Activated naive CD4-positive, alpha-beta T cell treated with anti-CD3 and anti-CD28 coated beads, Interleukin-2, amount 50 U/mL, for 72 hours (primary cell): ENCODE measurements around the gene MINDY4. TPM values are rescaled to one million over a fixed set of nuclear protein-coding genes. Genes with fewer than 3 reads are reported as not detected.

ENCODE experiments used
- ATAC-seq, 2 donors: fragments of 150-1000 bp; cut with Tn5 transposase; 2 replicates each; pipeline ENCODE4 v1.10.0; 2021; ENCODE audit warnings: mild to moderate bottlenecking in 2 of 2, moderate library complexity in 2 of 2
- DNase-seq, 2 donors: peaks; one replicate each; pipeline ENCODE4 v3.0.0; 2021 to 2022; ENCODE audit warnings: low spot score in 2 of 2
- H3K27ac Mint-ChIP-seq, 2 donors: one replicate each; pipeline ENCODE4 v1.8.0; 2022; ENCODE audit warnings: mild to moderate bottlenecking in 2 of 2, mixed read lengths in 2 of 2
- H3K36me3 Mint-ChIP-seq, 2 donors: one replicate each; pipeline ENCODE4 v1.8.0; 2022; ENCODE audit warnings: mixed read lengths in 2 of 2
- H3K9me3 Mint-ChIP-seq, 2 donors: one replicate each; pipeline ENCODE4 v1.8.0; 2022; ENCODE audit warnings: mixed read lengths in 2 of 2
- total RNA-seq, 2 donors: library from RNA; stranded (reverse); gene quantifications; one replicate each; pipeline ENCODE4 v1.2.3, GENCODE V29; 2022

The MINDY4 gene
- total RNA-seq, 2 donors from 2014 or later: 0.32 to 1.9 TPM

DNA sequence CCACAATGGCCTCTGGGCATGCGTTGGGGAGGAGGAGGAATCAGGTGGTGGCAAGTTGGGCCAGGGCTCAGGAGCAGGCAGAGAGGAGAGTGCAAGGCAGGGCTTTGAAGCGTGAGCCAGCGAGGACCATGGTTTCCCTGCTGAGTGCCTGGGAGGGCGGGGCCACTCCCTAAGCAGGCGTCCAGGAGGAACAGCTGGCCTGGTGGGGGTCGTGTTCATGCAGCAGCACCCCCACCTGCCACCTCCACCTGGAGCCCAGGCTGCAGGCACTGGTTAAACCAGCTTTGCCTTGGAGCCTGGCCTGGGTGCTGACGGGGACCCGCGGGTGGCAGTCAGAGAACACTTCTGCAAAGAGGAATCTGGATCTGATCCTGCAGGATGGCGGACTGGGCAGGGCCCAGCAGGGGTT lies 116.3 kb downstream of the MINDY4 start:
- H3K36me3 Mint-ChIP-seq: peaks cover 0 to 6% of the 10 kb centered on the region in 2 donors
- no peak overlapping the region for H3K27ac Mint-ChIP-seq
- DNase-seq: no peak
- no peak for ATAC-seq
- peaks cover 0 to 9% of the 10 kb centered on the region in 2 donors for H3K9me3 Mint-ChIP-seq

DNA sequence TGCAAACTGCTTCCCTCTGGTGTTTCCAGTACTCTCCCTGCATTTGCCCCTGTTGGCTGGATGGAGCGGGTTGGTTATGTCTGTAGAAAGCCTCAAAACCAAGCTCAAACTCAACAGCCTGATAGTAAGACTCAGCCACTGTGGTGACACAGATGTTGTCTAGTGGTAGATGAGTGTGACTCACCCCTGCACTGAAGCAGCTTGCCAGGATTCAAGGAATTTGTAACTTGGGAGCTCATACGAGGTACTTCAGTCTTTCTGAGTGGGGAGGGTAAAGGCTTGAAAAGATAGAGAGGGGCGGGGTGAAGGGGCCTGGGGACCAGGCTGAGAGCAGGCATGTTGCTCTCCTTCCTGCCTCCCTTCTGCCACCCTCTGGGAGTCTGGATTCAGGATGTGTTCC lies 117.5 kb downstream of the MINDY4 start:
- Mint-ChIP-seq H3K9me3 (peaks cover 0 to 9% of the 10 kb centered on the region in 2 donors), H3K36me3 (peaks cover 0 to 6% of the 10 kb centered on the region in 2 donors), H3K27ac (no peak overlapping the region)
- ATAC-seq (no peak), DNase-seq (no peak)

DNA sequence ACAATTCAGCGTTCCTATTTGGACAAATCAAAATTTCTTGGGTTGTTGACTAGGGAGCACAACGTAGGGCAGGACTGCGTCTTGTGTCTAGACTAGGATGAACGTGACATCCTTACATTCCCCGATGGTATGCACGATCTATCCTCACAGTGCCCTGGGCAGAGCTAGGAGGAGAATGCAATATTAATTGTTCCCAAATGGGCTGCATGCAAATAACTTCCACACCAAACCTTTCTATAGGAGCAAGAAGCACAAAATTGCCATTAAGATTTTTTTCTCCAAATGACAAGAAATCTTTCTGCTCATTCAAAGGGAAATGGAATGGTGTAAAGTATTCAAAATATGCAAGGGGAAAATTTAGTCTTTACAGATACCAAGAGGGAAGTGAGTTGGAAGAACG lies 119.0 kb downstream of the MINDY4 start:
- DNase-seq: no peak
- Mint-ChIP-seq H3K27ac (no peak overlapping the region), H3K9me3 (peaks cover 0 to 9% of the 10 kb centered on the region in 2 donors), H3K36me3 (peaks cover 0 to 6% of the 10 kb centered on the region in 2 donors)
- ATAC-seq: no peak

DNA sequence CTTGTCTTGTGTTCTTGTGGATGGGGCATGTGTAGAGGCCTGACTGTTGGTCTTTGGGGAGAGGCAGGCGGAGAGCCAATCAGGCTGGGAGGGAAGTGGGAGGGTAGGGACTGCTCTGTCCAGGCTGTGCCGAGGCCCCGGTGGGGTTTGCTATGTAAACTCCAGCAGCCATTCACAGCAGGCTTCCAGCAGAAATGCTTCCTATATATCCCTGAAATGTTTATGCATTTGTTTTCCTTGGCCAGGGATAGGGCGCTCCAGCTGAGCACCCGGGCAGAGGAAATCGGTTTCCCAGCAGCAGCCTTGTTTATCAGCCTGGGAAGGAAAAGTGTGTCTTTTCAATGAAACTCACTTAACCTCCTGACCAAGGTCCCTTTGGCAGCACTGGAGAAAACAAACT lies 122.1 kb downstream of the MINDY4 start:
- ATAC-seq (no peak), DNase-seq (no peak)
- H3K9me3 Mint-ChIP-seq: peaks cover 0 to 9% of the 10 kb centered on the region in 2 donors

DNA sequence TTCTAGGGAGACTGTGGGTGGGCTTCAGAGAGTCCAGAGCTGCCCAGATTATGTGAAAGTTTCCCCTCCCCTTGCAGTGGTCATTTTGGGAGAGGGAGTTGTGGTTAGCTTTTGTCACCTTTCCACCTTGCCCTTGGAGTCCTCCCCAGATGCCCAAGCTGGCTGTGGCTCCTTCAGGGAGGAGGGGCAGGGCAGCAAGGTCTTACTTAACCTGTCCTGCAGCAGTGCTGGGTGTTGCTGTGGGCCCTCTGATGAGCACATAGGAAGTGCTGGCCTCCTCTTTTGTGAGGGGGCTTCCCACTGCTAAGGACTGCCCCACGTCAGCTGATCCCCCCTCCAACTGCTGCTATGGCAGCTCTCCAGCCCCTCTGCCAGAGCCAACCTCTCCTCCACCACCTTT lies 122.8 kb downstream of the MINDY4 start:
- Mint-ChIP-seq H3K27ac (no peak overlapping the region), H3K36me3 (peaks cover 0 to 6% of the 10 kb centered on the region in 2 donors), H3K9me3 (peaks cover 0 to 9% of the 10 kb centered on the region in 2 donors)
- ATAC-seq (no peak), DNase-seq (no peak)

More for the DNA sequence above, 122.1 kb downstream of the MINDY4 start:
- Mint-ChIP-seq H3K27ac (no peak overlapping the region), H3K36me3 (peaks cover 0 to 6% of the 10 kb centered on the region in 2 donors)

DNA sequence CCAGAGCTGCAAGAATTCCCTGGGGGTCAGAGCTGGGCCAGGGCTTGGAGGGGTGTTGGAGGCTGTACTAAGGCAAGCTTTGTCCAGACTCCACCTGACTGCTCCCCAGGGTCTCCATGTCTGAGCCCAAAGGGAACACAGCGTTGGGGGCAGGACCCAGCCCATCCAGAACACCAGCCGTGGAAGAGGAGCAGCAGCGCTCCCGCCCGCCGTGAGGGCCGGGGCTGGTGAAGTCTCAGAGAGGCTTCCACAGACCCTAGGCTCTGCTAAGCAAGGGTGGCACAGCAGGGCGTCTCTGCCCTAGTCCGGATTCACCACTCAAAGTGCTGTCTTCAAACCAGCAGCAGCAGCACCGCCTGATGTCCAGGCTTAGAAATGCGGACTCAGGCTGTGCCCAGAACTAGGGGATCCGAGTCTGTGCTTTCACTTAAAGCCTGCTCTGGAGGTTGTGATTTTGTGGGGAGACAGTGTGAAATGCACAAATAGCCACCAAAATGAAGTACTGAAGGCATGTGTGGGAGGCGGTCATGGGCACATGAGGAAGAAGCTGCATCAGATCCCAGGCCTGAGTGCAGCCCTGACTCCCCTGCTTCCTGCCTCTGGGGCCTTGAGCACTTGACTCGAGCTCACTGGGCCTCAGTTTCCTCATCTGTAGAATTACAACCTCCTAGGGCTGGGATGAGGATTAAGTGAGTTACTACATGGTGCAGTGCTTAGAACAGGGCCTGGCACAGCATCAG lies 123.8 kb downstream of the MINDY4 start:
- peaks cover 0 to 8% of the 10 kb centered on the region in 2 donors for H3K9me3 Mint-ChIP-seq
- H3K27ac Mint-ChIP-seq: no peak overlapping the region
- ATAC-seq: no peak
- DNase-seq: no peak
- H3K36me3 Mint-ChIP-seq: peaks cover 0 to 5% of the 10 kb centered on the region in 2 donors

DNA sequence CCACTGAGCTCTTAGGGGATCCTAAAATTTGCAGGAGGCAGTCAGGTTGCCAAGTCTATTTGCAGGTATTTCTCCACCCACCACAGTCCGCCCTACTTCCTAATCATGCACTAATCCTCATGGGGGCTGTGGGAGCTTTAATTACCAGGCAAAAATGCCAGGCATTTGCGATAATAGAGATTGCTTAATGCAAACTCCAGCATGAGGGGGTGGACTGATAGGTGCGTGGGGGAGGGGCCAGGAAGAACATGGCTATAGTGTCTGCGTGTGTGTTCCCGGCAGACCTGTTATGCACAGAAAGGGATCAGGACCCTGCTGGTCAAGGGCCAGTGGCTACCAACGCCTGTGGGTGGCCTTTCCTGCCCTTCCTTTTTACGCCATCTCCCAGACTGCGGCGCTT lies 124.8 kb downstream of the MINDY4 start:
- peaks cover 0 to 3% of the 10 kb centered on the region in 2 donors for H3K9me3 Mint-ChIP-seq
- DNase-seq (no peak), ATAC-seq (no peak)
- H3K36me3 Mint-ChIP-seq: no peaks in the 10 kb centered on the region
- no peak overlapping the region for H3K27ac Mint-ChIP-seq

DNA sequence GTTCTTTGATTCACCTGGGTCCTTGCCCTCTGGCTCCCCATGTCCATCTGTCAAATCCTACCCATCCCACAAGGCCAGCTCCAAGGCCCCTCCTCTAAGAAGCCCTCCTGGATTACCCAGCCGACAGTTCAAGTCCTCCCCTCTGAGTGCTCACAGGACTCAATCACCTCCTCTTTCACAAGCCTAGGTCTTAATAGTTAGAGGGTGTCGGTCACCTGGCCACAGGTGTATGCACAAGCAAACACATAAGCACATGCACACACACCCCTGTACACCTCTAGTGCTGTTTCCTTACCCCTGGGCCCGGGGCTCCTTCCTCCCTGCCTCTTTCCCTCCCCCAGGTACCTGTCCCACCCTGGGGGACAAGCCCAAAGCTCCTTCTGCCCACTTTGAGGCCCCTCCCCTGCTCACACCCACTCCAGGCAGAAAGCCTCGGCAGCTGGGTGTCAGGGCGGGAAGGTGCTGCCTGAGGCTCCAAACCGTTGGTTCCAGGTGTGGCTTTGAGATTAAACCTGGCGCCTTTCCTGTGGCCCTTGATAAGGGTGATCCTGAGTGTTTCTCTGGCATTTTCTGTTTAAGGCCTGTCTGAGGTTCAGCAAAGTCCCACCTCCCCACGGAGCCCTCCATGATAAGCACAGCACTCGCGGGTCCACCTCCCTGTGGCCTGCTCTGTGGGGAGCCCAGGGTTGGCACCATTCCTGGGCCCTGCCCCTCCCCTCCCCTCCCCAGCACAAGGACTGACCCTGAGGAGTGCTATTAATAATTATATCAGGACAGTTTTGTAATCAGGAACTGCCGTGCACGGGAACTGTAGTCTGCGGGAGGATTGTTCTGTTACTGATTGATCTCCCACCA lies 125.8 kb downstream of the MINDY4 start:
- no peak for DNase-seq
- ATAC-seq: no peak
- no peak overlapping the region for H3K27ac Mint-ChIP-seq
- no peaks in the 10 kb centered on the region for H3K36me3 Mint-ChIP-seq
- no peaks in the 10 kb centered on the region for H3K9me3 Mint-ChIP-seq

DNA sequence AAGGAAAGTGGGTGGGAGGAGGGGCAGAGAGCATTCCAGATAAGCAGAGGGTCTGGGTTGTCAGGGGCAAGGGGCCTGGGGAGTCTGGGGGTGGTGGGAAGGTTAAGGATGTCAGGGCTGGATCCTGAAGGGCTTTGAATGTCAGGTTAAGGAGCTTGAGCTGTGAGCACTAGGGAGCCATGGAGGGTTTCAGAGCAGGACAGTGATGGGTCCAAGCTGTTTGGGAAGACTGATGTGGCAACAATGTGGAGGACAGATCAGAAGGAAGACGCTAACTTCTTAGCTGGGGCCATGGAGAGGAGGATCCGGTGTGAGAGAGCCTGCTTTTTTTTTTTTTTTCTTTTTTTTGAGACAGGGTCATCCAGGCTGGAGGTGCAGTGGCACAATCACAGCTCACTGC lies 126.6 kb downstream of the MINDY4 start:
- Mint-ChIP-seq H3K36me3 (no peaks in the 10 kb centered on the region), H3K9me3 (no peaks in the 10 kb centered on the region), H3K27ac (no peak overlapping the region)
- no peak for ATAC-seq
- no peak for DNase-seq

DNA sequence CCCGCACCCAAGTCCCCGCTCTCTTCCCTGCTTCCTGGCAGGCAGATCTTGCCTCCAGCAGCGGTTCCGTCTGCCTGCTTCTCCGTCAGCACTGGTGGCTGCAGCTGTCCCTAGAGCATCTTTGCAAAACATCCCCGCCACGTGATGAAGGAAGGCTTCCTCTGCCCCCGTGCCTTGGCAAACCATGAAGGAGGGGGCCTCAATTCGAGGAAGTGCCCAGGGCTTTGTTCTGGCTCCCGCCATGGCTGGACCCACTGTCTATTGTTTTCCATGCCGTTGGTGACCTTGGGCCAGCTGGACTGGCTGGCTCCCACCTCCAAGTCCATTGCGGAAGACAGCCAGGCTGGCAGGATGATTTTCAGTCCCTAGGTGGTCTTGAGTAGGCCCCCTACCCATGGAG lies 127.2 kb downstream of the MINDY4 start:
- DNase-seq: no peak
- H3K27ac Mint-ChIP-seq: no peak overlapping the region
- H3K9me3 Mint-ChIP-seq: no peaks in the 10 kb centered on the region
- no peaks in the 10 kb centered on the region for H3K36me3 Mint-ChIP-seq
- no peak for ATAC-seq

DNA sequence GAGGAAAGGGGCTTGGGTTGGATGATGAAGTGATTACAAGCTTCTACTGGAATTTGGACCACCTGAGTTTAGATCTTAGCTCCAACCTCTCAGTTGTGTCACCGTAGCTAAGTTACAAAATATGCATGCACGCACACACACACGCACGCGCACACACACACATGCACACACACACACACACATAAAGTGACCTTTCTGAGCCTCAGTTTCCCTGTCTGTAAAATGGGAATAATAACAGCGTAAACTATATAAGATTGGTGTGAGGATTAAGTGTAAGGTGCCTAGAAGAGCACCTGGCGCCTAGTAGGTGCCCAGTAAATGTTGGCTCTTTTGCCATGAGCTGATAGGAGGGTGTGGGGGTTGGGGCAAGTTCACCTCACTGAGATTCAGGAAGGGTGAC lies 127.8 kb downstream of the MINDY4 start:
- H3K36me3 Mint-ChIP-seq: no peaks in the 10 kb centered on the region
- no peak for DNase-seq
- H3K9me3 Mint-ChIP-seq: no peaks in the 10 kb centered on the region
- H3K27ac Mint-ChIP-seq: no peak overlapping the region
- no peak for ATAC-seq

DNA sequence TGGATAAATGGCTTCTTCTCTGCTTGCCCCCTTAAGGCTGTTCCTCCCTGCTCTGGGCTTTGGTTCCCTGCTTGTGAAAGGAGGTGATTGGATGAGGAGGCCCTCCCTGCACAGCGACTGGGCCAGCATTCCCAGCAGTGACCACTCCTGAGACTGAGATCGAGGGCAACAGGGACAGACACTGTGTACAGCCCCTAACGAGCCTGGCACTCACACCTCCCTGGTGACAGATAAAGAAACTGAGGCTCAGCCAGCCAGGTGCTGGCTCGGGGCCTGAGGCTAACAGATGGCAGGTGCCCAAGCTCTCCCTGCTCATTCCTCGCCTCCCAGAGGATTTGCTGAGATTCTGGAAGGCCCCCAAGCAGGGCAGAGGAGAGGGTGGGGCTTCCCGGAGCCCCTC lies 128.4 kb downstream of the MINDY4 start:
- no peak overlapping the region for H3K27ac Mint-ChIP-seq
- DNase-seq: no peak
- ATAC-seq: no peak
- H3K36me3 Mint-ChIP-seq: no peaks in the 10 kb centered on the region
- H3K9me3 Mint-ChIP-seq: no peaks in the 10 kb centered on the region

DNA sequence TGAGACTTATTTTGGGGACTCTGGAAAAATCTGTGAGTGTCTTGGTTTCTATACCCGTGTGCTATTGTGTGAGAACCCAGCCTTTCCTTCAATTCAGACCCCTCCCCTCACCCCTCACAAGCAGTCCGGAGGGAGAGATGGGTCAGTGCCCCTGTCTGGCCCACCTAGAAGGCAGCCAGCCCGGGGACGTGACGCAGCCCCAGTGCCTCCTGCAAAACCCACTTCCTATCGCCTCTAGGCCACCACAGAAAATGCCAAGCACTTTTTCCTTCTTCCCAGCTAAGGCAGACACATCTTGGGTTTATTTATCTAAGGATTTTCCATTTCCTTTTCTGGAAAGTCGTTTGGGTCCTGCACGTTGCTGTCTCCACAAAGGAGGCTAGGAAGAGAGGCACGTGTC lies 128.8 kb downstream of the MINDY4 start:
- DNase-seq: no peak
- Mint-ChIP-seq H3K27ac (no peak overlapping the region), H3K9me3 (no peaks in the 10 kb centered on the region), H3K36me3 (no peaks in the 10 kb centered on the region)
- no peak for ATAC-seq

DNA sequence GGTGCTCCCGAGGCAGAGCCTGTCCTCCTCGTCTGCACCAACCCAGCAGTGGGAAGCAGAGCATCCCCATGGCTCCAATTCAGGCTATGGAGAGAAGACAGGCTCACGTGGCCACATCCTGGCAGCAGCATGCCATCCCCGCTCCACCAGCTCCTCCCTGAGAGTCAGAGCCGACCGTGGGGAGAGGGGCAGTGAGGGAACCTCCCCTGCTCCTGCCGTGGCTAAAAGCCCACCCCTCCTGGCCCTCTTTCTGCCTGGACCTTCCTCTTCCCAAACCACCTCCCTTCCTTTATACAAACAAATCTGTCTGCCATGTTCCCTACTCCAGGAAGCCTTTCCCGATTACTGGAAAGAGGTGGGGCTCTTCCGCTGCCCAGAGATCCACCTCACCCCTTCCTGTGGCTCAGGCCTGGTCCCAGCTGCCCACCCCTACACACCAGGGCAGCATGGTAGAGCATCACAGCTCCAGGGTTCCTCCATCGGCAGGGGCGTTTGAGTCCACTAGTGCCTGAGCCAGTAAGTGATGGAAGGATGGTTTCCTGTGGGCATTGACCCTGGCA lies 129.7 kb downstream of the MINDY4 start:
- H3K27ac Mint-ChIP-seq: no peak overlapping the region
- DNase-seq: no peak
- no peak for ATAC-seq
- no peaks in the 10 kb centered on the region for H3K36me3 Mint-ChIP-seq
- H3K9me3 Mint-ChIP-seq: no peaks in the 10 kb centered on the region

DNA sequence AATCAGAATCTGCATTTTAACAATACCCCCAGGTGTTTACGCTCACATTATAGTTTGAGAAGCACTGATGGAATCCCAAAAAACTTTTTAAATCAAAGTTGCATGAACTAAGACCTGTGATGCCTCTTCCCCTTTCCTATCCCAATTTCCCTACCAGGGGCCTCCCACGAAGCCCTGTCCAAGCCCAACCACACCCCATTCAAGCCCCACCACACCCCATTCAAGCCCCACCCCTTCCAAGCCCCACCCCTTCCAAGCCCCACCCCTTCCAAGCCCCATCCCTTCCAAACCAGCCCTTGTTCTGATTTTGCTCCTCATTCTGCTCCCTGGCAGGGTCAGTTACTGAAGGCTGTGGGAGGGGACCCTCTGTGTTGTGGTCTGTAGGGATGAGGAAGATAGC lies 130.6 kb downstream of the MINDY4 start:
- Mint-ChIP-seq H3K9me3 (no peaks in the 10 kb centered on the region), H3K27ac (no peak overlapping the region), H3K36me3 (no peaks in the 10 kb centered on the region)
- no peak for ATAC-seq
- DNase-seq: no peak

DNA sequence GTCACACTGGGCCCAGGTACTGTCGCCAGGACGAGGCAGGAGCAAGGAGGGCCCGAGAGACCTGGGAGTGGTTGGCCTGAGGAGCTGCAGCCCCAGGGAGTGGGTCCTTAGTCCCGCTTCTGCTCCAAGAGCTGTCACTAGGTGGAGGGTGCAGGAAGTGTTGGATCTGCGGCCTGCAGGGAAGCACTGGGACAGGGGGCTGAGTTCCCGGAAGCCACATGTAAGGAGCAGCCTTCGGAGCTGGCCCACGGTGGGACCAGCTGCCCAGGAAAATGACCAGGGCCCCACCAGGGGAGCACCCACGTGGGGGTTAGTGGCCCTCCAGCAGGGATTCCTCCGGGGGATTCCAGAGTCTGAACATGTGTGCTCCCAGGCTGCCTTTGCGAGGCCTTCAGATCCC lies 131.2 kb downstream of the MINDY4 start:
- H3K27ac Mint-ChIP-seq: no peak overlapping the region
- H3K9me3 Mint-ChIP-seq: no peaks in the 10 kb centered on the region
- no peak for ATAC-seq
- no peak for DNase-seq
- no peaks in the 10 kb centered on the region for H3K36me3 Mint-ChIP-seq

DNA sequence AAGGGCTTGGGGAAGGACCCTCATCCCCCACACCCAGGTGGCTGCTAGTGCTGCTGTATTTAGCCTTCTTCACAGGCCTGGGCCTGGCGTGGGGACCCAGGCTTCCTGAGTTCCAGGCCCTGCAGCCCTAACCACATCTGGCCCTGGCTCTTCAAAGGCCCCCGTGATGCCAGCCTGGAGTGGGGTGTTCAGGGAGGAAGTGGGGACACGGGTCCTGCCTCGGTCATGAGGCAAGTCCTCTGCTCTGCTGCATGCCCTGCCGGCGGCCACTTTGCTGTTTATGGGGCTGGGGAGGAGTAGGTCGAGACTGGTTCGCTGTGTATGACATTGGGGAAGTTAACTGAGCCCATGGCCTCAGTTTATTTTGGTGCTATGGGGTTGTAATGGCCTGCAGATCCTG lies 131.9 kb downstream of the MINDY4 start:
- Mint-ChIP-seq H3K36me3 (no peaks in the 10 kb centered on the region), H3K9me3 (no peaks in the 10 kb centered on the region), H3K27ac (no peak overlapping the region)
- ATAC-seq (no peak), DNase-seq (no peak)
